ENCODE measurements around the gene SCNN1B.
"Not testable (repeated sequence)": the region's sequence is repeated elsewhere in the genome, so short reads cannot be mapped to it uniquely, and the experiment has no call there.

SCNN1B gene

GRCh38 chr16:23378921-23379320 lies 76.8 kb downstream of the SCNN1B start:
- Histone ChIP-seq H3K27ac (replicated peaks) (no peak overlapping the region), H3K27me3 (ENCODE audit: insufficient read depth, poor library complexity, severe bottlenecking) (no peaks in the 10 kb centered on the region), H3K4me3 (replicated peaks; ENCODE audit: insufficient read depth, low read length) (no peak overlapping the region)
- no peak for DNase-seq (ENCODE audit: low read depth in 1 of 2, low spot score in 1 of 2)
- TF ChIP-seq CTCF (IDR thresholded peaks at IDR 0.05; ENCODE audit: insufficient read depth, low read length) (no peak), SPI1 (IDR thresholded peaks at IDR 0.05; ENCODE audit: borderline replicate concordance, low read depth) (no peak), GABPA (IDR thresholded peaks at IDR 0.05; ENCODE audit: low read depth) (no peak), POLR2AphosphoS5 (IDR thresholded peaks at IDR 0.05; ENCODE audit: low read depth) (no peak), REST (IDR thresholded peaks at IDR 0.05; ENCODE audit: insufficient replicate concordance, low read depth) (no peak)

- no peak for DNase-seq (ENCODE audit: low read depth in 1 of 2, low spot score in 1 of 2)
- no peak overlapping the region for H3K27ac ChIP-seq (replicated peaks)
- TF ChIP-seq POLR2AphosphoS5 (IDR thresholded peaks at IDR 0.05; ENCODE audit: low read depth) (no peak), SPI1 (IDR thresholded peaks at IDR 0.05; ENCODE audit: borderline replicate concordance, low read depth) (no peak), GABPA (IDR thresholded peaks at IDR 0.05; ENCODE audit: low read depth) (no peak), CTCF (IDR thresholded peaks at IDR 0.05; ENCODE audit: insufficient read depth, low read length) (no peak), REST (IDR thresholded peaks at IDR 0.05; ENCODE audit: insufficient replicate concordance, low read depth) (no peak)
- no peak overlapping the region for H3K4me3 ChIP-seq (replicated peaks; ENCODE audit: insufficient read depth, low read length)
- no peaks in the 10 kb centered on the region for H3K27me3 ChIP-seq (ENCODE audit: insufficient read depth, poor library complexity, severe bottlenecking)
Observed at GRCh38 chr16:23379707-23380106, 77.6 kb downstream of the SCNN1B start.

GRCh38 chr16:23380501-23380951 lies 78.4 kb downstream of the SCNN1B start:
- DNase-seq (ENCODE audit: low read depth in 1 of 2, low spot score in 1 of 2) = no peak
- TF ChIP-seq REST (IDR thresholded peaks at IDR 0.05; ENCODE audit: insufficient replicate concordance, low read depth) = no peak
- no peak overlapping the region for H3K4me3 ChIP-seq (replicated peaks; ENCODE audit: insufficient read depth, low read length)
- H3K27me3 ChIP-seq (ENCODE audit: insufficient read depth, poor library complexity, severe bottlenecking) = no peaks in the 10 kb centered on the region
- no peak overlapping the region for H3K27ac ChIP-seq (replicated peaks)

GRCh38 chr16:23381702-23382101 lies 79.6 kb downstream of the SCNN1B start:
- DNase-seq (ENCODE audit: low read depth in 1 of 2, low spot score in 1 of 2); H3K27me3 ChIP-seq (ENCODE audit: insufficient read depth, poor library complexity, severe bottlenecking); H3K27ac ChIP-seq (replicated peaks); H3K4me3 ChIP-seq (replicated peaks; ENCODE audit: insufficient read depth, low read length): not testable (repeated sequence)
